ENCODE measurements around the gene POU2F3. TPM values are rescaled to one million over a fixed set of nuclear protein-coding genes. Genes with fewer than 3 reads are reported as not detected.

POU2F3 gene
- total and polyA plus RNA-seq, 2 of the 13 experiments (the other 11 are each of a cell fraction or from before 2014, with no cell fraction given): not detected

GRCh38 chr11:120198787-120199469, 41.0 kb upstream of the POU2F3 start (continued):
- TF ChIP-seq HMGXB3 (CRISPR knock-in tag; IDR thresholded peaks at IDR 0.05; ENCODE audit: borderline replicate concordance) (no peak), ZNF180 (CRISPR knock-in tag; IDR thresholded peaks at IDR 0.05; ENCODE audit: borderline replicate concordance, low read depth) (no peak), HNRNPL (IDR thresholded peaks at IDR 0.05; ENCODE audit: low read depth, low read length) (no peak), ZNF737 (CRISPR knock-in tag; IDR thresholded peaks at IDR 0.05; ENCODE audit: borderline replicate concordance) (no peak), ETV6 (CRISPR knock-in tag; conservative IDR thresholded peaks at IDR 0.05) (no peak), PRDM4 (CRISPR knock-in tag; IDR thresholded peaks at IDR 0.05; ENCODE audit: borderline replicate concordance) (no peak)
- TF ChIP-seq, protein P1, sequence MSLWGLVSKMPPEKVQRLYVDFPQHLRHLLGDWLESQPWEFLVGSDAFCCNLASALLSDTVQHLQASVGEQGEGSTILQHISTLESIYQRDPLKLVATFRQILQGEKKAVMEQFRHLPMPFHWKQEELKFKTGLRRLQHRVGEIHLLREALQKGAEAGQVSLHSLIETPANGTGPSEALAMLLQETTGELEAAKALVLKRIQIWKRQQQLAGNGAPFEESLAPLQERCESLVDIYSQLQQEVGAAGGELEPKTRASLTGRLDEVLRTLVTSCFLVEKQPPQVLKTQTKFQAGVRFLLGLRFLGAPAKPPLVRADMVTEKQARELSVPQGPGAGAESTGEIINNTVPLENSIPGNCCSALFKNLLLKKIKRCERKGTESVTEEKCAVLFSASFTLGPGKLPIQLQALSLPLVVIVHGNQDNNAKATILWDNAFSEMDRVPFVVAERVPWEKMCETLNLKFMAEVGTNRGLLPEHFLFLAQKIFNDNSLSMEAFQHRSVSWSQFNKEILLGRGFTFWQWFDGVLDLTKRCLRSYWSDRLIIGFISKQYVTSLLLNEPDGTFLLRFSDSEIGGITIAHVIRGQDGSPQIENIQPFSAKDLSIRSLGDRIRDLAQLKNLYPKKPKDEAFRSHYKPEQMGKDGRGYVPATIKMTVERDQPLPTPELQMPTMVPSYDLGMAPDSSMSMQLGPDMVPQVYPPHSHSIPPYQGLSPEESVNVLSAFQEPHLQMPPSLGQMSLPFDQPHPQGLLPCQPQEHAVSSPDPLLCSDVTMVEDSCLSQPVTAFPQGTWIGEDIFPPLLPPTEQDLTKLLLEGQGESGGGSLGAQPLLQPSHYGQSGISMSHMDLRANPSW (CRISPR knock-in tag; IDR thresholded peaks at IDR 0.05; ENCODE audit: borderline replicate concordance): no peak
- TF ChIP-seq, protein P2, sequence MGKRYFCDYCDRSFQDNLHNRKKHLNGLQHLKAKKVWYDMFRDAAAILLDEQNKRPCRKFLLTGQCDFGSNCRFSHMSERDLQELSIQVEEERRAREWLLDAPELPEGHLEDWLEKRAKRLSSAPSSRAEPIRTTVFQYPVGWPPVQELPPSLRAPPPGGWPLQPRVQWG (CRISPR knock-in tag; IDR thresholded peaks at IDR 0.05; ENCODE audit: borderline replicate concordance, low read depth): no peak
- TF ChIP-seq, protein P3, sequence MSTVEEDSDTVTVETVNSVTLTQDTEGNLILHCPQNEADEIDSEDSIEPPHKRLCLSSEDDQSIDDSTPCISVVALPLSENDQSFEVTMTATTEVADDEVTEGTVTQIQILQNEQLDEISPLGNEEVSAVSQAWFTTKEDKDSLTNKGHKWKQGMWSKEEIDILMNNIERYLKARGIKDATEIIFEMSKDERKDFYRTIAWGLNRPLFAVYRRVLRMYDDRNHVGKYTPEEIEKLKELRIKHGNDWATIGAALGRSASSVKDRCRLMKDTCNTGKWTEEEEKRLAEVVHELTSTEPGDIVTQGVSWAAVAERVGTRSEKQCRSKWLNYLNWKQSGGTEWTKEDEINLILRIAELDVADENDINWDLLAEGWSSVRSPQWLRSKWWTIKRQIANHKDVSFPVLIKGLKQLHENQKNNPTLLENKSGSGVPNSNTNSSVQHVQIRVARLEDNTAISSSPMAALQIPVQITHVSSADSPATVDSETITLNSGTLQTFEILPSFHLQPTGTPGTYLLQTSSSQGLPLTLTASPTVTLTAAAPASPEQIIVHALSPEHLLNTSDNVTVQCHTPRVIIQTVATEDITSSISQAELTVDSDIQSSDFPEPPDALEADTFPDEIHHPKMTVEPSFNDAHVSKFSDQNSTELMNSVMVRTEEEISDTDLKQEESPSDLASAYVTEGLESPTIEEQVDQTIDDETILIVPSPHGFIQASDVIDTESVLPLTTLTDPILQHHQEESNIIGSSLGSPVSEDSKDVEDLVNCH (CRISPR knock-in tag; IDR thresholded peaks at IDR 0.05): no peak
- TF ChIP-seq, protein P4, sequence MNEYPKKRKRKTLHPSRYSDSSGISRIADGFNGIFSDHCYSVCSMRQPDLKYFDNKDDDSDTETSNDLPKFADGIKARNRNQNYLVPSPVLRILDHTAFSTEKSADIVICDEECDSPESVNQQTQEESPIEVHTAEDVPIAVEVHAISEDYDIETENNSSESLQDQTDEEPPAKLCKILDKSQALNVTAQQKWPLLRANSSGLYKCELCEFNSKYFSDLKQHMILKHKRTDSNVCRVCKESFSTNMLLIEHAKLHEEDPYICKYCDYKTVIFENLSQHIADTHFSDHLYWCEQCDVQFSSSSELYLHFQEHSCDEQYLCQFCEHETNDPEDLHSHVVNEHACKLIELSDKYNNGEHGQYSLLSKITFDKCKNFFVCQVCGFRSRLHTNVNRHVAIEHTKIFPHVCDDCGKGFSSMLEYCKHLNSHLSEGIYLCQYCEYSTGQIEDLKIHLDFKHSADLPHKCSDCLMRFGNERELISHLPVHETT (CRISPR knock-in tag; conservative IDR thresholded peaks at IDR 0.05): no peak
- TF ChIP-seq, protein P5, sequence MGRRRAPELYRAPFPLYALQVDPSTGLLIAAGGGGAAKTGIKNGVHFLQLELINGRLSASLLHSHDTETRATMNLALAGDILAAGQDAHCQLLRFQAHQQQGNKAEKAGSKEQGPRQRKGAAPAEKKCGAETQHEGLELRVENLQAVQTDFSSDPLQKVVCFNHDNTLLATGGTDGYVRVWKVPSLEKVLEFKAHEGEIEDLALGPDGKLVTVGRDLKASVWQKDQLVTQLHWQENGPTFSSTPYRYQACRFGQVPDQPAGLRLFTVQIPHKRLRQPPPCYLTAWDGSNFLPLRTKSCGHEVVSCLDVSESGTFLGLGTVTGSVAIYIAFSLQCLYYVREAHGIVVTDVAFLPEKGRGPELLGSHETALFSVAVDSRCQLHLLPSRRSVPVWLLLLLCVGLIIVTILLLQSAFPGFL (CRISPR knock-in tag; IDR thresholded peaks at IDR 0.05): no peak
